ENCODE data around the gene UBE2S.
"Not testable (repeated sequence)": the region's sequence is repeated elsewhere in the genome, so short reads cannot be mapped to it uniquely, and the experiment has no call there.

Gene UBE2S

GRCh38 chr19:55439052-55439451 lies 31.5 kb upstream of the UBE2S start:
- no peak for DNase-seq

GRCh38 chr19:55437410-55437809 lies 29.8 kb upstream of the UBE2S start:
- DNase-seq = peak; percentile 25

GRCh38 chr19:55436847-55437246 lies 29.3 kb upstream of the UBE2S start:
- DNase-seq = no peak

DNA sequence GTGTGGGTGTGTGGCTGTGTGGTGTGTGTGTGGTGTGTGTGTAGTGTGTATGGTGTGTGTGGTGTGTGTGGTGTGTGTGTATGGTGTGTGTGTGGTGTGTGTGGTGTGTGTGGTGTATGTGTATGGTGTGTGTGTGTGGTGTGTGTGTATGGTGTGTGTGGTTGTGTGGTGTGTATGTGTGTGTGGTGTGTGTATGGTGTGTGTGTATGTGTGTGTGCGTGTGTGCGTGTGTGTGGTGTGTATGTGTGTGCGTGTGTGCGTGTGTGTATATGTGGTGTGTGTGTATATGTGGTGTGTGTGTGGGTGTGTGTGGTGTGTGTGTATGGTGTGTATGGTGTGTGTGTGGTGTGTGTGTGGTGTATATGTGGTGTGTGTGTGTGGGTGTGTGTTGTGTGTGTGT lies 27.4 kb upstream of the UBE2S start:
- DNase-seq = no peak

DNA sequence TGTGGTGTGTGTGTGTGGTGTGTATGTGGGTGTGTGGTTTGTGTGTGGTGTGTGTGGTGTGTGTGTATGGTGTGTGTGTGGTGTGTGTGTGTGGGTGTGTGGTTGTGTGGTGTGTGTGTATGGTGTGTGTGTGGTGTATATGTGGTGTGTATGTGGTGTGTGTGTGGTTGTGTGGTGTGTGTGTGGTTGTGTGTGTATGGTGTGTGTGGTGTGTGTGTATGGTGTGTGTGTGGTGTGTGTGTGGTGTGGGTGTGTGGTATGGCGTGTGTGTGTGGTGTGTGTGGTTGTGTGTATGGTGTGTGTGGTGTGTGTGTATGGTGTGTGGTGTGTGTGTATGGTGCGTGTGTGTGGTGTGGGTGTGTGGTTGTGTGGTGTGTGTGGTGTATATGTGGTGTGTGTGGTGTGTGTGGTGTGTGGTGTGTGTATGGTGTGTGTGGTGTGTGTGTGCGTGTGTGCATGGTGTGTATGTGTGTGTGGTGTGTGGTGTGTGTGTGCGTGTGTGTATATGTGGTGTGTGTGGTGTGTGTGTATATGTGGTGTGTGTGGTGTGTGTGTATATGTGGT lies 26.9 kb upstream of the UBE2S start:
- DNase-seq = no peak

DNA sequence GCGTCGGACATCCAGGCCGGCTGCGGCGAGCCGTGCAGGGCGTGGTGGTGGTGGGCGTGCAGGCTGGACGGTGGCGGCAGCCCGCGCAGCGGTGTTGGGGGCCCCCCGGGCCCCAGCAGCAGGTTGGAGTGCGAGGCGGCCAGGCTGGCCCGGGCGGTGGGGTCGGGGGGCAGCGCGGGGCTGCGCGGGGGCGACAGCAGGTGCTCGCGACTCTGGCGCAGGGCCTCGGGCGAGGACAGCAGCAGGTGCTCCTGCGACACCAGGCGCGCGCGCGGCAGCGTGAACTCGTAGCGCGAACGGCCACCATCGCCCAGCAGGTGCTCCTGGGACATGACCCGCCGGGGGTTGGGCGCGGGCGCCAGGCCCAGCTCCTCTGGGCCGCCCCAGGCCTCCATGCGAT lies 25.7 kb upstream of the UBE2S start:
- DNase-seq = no peak

GRCh38 chr19:55432241-55432959 lies 24.8 kb upstream of the UBE2S start:
- DNase-seq = no peak

GRCh38 chr19:55431183-55431582 lies 23.6 kb upstream of the UBE2S start:
- DNase-seq = no peak

- DNase-seq = no peak
Measured at GRCh38 chr19:55426042-55426441, 18.5 kb upstream of the UBE2S start.

DNA sequence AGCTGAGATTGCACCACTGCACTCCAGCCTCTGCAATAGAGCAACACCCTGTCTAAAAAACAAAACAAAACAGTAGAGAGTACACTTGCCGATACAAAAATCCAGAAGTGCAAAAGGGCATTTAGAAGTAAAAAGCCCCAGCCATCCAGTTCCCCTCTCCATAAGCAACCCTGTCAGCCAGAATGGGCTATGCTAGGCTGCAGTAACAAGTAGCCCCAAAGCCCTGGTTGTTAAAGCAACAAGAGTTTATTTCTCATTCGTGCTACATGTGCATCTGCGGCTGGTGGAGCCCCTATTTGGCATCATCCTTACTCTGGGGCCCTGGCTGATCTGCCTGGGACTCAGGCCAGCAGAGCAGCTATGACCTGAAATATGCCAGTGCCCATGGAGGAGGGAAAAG lies 16.9 kb upstream of the UBE2S start:
- no peak for DNase-seq

DNA sequence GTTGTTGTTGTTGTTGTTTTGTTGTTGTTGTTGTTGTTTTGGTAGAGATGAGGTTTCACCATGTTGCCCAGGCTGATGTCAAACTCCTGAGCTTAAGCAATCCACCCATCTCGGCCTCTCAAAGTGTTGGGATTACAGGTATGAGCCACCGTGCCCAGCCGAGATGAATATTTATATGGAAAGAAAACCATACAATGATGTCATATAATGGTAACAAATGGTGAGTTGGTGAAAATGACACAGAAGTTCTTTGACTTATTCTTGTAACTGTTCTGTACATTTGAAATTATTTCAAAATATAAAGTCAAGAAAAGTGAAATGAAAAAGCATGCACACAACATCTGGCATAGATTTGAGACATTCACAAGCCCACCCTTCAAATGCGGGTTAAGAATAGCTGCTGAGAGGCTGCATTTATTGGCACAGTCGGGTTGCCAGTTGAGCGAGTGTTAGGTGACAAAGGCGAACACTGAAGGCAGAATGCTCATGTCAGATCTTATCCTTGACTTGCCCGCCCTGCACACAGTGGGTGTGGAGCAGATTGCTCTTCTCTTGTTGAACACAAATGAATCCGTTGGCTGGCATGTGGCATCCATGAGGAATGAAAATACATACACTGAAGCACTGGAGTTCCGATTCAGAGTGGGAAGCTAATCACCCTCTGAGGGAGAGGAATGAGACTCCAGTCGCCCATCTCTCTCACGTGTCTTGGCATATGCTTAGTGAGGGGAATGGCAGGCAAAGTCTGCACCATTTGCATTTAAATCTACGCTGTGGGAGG lies 15.8 kb upstream of the UBE2S start:
- peak; percentile 43 for DNase-seq

DNA sequence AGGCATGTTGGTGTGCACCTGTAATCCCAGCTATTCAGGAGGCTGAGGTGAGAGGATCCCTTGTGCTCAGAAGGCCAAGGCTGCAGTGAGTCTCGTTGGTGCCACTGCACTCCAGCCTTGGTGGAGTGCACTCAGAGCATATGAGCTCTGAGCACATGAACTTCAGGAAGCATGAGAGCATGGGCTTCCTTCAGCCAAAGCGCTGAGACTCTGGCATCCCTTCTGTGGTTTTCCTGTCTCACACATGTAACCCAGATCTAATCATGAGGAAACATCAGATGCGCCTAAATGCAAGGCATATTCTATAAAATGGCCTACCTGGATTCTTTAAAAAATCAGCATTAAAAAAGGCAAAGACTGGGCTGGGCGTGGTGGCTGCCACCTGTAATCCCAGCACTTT lies 13.7 kb upstream of the UBE2S start:
- not testable (repeated sequence) for DNase-seq

- DNase-seq = no peak
Measured at GRCh38 chr19:55419624-55420236, 12.1 kb upstream of the UBE2S start.

DNA sequence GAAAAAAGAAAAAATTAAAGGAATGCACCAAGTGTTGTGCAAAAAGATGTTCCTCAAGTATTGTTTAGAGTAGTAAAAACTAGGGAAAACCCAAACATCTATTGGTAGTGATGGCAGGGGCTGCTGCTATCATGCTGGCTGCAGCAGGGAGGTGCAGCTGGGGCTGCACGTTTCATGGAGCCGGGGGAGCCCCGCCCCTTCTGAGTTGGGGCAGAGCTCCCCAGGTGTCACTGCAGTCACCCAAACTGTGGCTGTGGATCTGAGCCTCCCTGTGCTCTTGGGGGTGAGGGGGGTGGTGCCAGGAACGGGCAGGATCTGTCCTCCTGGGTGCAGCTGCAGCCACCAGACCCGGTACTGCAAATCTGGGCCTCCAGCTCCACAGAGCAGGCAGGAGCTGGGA lies 11.5 kb upstream of the UBE2S start:
- no peak for DNase-seq

DNA sequence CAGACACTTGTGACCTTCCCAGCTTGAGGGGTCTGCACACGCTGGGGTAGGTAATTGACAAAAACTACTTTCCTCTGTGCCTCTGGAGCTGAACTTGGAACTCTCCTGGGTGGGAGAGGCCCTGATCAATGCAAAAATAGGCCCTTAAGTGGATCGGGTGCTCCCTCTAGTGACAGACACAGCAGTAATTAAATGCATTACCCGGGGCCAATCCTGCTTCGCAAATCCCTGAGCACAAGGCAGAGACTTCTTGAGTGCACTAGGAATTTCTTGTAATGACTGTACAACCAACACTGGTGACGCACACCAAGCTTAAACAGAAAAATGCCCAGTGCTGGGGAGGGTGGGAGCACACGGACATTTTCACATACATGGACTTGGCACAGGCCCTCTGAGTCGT lies 10.6 kb upstream of the UBE2S start:
- DNase-seq = peak; percentile 74

- DNase-seq = no peak
Measured at GRCh38 chr19:55410168-55410567, 2.6 kb upstream of the UBE2S start.

- not testable (repeated sequence) for DNase-seq
Measured at GRCh38 chr19:55409179-55409578, 1.6 kb upstream of the UBE2S start.

- DNase-seq = no peak
Measured at GRCh38 chr19:55408533-55408872, 915 bp upstream of the UBE2S start.

- peak; percentile 99 for DNase-seq
Measured at GRCh38 chr19:55407800-55408532, 378 bp upstream of the UBE2S start.

- DNase-seq = no peak
Measured at GRCh38 chr19:55406826-55407549, 600 bp downstream of the UBE2S start.

DNA sequence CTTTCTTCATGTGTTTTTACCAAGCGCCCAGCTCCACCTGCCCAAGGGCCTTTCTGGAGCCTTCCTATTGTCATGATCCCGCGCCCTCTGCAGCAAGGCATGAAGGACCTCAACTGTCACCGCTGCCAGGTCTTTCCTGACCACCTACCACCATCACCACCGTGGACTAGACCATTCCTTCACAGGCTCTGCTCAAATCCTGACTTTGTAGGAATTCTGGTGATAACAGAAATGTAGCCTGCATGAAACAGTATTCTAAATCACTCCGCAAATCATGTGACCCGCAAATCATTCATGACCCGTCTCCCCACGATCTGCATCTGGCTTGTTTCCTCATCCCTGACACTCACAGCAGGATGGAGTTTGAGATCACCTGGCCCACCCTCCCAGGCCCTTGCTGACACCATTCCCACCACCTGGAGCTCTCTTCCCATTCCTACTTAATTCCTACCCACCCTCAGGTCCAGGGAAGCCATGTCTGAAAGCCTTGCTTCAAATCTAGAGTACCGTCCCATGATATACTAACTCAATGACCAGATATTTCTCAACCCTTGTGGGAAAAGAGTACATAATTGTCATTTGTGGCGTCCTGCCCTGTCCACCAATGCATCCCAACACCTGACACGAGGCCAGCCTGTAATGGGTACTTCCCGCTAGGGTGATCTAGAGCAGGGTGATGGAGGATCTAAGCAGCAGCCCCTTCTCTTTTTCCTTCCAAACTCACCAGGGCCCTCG lies 1.3 kb downstream of the UBE2S start:
- DNase-seq = no peak

GRCh38 chr19:55405638-55406037 lies 1.9 kb downstream of the UBE2S start:
- no peak for DNase-seq

Data from NCI-H2171 treated with DMSO at 0.1 percent for 48 hours (cell line).